HPDE6-E6E7 (cell line): ENCODE data around the gene LYRM1.
"Not testable (repeated sequence)": the region's sequence is repeated elsewhere in the genome, so short reads cannot be mapped to it uniquely, and the experiment has no call there.

Experiments used
- DNase-seq: peaks from one replicate; pipeline ENCODE4 v3.0.0; 2011; ENCODE audit warnings: missing footprints; ENCODE audit errors: extremely low spot score

Gene LYRM1

GRCh38 chr16:20973201-20973600, 72.6 kb downstream of the LYRM1 start:
- DNase-seq, result not testable (repeated sequence)
